ENCODE measurements around the gene DNM1.

- TF ChIP-seq CTCF (IDR thresholded peaks at IDR 0.05; ENCODE audit: low read length) (no peak), EZH2 (IDR thresholded peaks at IDR 0.05; ENCODE audit: borderline replicate concordance, low read length) (no peak)
Measured at GRCh38 chr9:128294142-128294541, 91.0 kb downstream of the DNM1 start.

All from OCI-LY1 (cell line).